Measurements from ENCODE around the gene UNC13C.

The UNC13C gene

GRCh38 chr15:54017959-54018358 is 39.7 kb downstream of the UNC13C start:
- DNase-seq (ENCODE audit: low read depth in 2 of 3, low spot score in 1 of 3): no peak

GRCh38 chr15:54026258-54026657 is 48.0 kb downstream of the UNC13C start:
- no peak for DNase-seq (ENCODE audit: low read depth in 2 of 3, low spot score in 1 of 3)

DNA sequence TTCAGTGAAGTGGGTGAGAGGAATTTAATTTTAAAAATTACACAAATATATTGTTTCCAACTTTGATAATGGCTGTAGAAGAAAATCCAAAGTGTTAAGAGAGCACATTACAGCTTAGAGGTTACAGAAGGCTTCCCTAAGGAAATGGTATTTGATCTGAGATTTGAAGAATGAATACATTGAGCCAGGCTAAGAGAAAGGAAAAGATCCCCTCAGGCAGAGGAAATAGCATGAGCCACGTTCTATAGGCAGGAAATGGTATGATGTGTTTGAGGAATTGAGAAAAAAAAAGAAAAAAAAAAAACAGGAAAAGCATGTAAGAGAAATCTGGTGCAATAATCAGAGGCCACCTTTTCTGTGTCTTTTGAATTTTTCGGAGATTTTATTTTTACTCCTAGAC is 48.6 kb downstream of the UNC13C start:
- no peak for DNase-seq (ENCODE audit: low read depth in 2 of 3, low spot score in 1 of 3)

GRCh38 chr15:54029081-54029480 is 50.8 kb downstream of the UNC13C start:
- DNase-seq (ENCODE audit: low read depth in 2 of 3, low spot score in 1 of 3): no peak

DNA sequence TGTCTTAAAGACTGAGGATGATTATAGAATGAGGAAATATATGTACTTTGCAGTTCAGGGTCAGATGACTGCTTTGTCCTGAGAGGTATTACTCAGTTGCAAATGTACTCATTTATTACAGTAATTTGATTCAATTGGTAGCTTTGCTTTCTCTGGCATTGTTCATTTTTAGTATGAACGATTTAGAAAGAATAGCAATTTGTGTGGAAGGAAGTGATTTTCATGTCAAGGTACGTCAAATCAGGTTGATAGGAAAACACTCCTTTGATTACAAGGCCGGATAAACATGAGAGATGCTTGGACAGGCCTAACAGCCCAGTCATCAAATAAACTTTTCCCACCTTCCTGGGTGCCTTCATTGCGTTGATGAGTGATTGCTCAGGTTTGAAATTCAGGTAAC is 53.8 kb downstream of the UNC13C start:
- DNase-seq (ENCODE audit: low read depth in 2 of 3, low spot score in 1 of 3): no peak

GRCh38 chr15:54033356-54033860 is 55.2 kb downstream of the UNC13C start:
- DNase-seq (ENCODE audit: low read depth in 2 of 3, low spot score in 1 of 3): no peak

DNA sequence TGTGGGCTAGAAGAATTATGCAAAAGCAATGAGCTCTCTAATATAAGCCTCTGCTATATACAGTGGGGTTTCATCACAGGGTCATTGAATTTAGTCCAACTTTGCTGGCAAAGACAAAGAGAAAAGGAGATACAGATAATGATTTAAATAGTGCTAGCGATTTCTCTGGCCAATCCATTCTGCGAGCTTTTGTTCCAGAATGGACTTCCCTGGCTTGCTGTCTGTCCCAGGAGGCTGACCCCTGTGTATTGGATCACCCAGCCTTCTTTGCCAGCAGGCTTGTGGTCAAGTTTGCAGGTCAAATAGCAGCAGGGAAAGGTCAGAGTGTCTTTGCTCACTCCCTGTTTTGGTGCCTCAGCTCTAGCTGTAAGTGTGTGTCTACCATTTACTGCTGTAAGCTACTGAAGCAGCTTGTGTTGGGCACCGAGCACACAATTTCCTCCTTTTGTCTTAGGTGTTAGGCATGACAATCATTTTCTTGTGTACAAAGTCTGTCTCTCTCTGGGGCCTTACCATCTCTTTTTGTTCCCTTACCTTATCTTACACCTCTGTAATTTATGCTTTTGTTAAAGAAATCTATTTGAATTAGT is 55.7 kb downstream of the UNC13C start:
- DNase-seq (ENCODE audit: low read depth in 2 of 3, low spot score in 1 of 3): no peak

GRCh38 chr15:54035616-54036015 is 57.4 kb downstream of the UNC13C start:
- DNase-seq (ENCODE audit: low read depth in 2 of 3, low spot score in 1 of 3): no peak

DNA sequence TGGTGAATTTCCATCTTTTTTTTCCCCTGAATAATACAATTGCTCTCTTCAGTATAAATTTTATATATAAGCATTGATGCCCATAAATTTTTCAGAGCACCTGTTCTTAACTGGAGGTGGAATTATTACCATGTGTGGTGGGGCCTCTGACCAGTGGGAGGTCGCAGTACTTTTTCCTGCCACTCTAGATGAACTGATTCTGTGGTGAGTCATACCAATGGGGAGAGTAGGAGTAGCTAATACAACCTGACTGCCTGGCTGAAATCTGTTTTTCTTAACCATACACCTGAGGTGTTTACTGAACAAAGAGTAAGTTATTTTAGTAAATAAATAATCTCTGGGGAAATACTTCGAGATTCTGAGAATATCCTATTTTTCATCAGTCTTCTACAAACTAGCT is 67.2 kb downstream of the UNC13C start:
- DNase-seq (ENCODE audit: low read depth in 2 of 3, low spot score in 1 of 3): no peak

DNA sequence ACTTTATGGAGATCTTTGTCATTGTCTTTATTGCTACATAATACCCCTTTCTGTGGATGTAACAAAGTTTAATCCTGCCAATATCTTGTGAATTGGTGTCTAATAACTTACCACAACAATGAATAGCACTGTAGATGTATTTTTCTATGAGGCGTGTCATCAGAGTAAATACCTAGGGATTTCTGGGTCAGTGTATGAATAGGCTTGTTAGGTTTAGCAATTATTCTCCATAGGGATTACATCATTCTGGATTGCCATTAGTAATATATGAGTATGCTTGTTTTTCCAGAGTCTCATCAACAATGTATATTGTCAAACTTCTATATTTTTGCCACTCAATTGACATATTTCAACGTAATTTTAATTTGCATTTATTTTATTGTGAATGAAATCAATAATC is 67.9 kb downstream of the UNC13C start:
- no peak for DNase-seq (ENCODE audit: low read depth in 2 of 3, low spot score in 1 of 3)

DNA sequence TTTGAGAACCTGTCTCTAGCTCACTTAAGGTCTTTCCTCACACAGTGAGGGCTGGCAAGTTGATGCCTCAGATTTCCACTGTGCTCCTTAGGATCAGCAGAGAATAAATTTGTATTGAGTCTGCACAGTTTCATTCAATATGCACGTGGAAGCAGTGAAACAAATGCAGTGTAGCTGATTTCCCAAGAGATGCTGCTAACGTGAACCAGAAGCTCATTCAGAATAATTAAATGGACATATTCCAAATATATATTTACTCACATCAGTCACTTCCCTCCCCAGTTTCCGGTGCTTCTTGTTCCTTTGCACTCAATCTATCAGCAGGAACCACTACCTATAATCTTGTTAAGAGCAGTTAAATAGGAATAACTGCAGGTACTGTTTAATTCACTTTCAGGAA is 86.1 kb downstream of the UNC13C start:
- DNase-seq (ENCODE audit: low read depth in 2 of 3, low spot score in 1 of 3): no peak

DNA sequence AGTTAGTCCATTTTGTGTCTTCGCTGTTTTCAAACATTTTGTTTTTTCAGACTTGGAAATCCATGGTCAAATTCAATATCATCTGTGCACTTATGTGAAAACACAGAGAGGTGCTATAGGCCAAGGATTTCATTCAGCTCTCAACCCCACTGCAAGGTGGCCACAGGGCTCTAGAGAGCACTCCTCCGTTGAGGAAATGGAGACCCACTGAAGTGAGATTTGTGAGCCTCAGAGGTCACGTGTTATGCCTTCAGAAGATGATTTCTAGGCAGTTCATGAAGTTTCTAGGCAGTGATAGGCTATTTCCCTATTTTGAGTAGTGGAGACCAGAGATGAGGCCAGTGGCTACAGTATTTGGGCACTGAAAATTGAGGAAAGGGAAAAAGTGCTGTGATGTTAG is 88.2 kb downstream of the UNC13C start:
- DNase-seq (ENCODE audit: low read depth in 2 of 3, low spot score in 1 of 3): no peak

- DNase-seq (ENCODE audit: low read depth in 2 of 3, low spot score in 1 of 3): no peak
These were observed 104.7 kb downstream of the UNC13C start for GRCh38 chr15:54082836-54083492.

DNA sequence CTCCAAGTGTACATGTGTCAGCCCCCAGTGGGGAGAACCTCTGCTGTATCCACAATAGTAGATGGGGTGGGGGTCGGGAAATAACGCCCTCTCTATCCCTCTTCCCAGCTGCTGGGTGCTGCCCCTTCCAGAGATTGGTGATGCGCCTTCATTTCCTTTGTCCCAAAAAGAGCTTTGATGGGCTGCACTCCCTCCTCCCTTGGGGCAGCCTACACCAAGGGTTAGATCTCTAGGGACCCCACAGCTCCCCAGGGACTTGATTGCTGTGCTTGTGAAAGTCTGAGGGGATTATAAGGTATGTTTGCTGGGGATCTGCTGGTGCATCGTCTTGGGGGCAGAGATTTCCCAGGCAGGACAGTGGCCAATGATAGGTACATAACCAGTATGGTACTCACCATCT is 105.3 kb downstream of the UNC13C start:
- no peak for DNase-seq (ENCODE audit: low read depth in 2 of 3, low spot score in 1 of 3)

DNA sequence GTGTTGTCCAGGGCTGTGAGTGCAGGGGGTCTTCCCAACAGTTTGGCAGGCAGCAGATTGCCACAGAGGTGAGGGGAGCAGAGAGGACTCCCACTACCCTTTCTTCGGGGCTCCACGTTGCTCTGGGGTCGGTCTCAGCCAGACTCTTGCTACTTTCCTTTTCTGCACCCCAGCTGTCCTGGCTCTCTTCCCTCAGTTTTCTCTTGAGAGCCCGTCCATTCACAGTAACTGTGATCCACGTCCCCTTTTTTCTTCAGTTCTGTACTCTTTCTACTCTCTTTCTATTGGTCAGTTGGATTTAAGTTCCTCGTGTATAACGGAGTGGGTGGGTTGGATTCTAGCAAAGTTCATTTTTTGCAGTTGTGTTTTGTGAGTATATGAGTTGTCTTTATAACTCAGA is 105.8 kb downstream of the UNC13C start:
- DNase-seq (ENCODE audit: low read depth in 2 of 3, low spot score in 1 of 3): no peak

DNA sequence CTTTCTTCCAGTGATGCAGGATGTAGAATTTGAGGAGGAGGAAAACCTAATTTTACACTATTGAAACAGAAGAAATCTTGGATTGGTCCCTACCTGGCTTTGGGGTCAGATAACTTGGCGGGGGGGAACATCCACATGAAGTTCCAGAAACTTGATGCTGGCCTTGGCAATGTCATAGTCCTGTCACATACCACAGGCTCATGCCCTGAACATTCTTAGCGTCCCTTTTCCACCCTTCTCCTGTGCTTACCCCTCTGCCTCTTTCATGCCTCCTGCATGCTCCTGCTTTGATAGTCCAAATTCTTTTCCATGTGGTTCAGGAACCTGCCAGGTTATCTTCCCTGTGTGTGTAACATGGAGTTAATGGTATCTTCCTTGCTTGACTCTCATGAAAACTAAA is 110.6 kb downstream of the UNC13C start:
- no peak for DNase-seq (ENCODE audit: low read depth in 2 of 3, low spot score in 1 of 3)

DNA sequence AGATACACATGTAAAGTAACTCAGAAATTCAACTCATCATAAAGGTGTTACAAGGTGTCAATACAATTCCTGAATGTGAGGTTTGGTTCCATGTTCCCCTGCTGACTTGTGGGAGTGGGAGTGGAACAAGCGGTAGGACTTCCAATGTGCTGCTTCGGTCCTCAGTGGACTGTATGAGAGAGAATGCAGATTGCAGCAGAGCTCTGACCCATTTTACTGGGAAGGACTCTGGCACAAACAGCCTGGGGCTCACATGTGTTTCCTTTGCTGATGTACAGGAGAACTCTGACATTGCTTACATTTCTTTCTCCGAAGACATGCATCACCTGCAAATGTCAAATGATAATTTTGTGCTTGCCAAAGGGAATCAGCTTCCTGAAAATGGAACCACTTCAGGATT is 111.5 kb downstream of the UNC13C start:
- no peak for DNase-seq (ENCODE audit: low read depth in 2 of 3, low spot score in 1 of 3)

DNA sequence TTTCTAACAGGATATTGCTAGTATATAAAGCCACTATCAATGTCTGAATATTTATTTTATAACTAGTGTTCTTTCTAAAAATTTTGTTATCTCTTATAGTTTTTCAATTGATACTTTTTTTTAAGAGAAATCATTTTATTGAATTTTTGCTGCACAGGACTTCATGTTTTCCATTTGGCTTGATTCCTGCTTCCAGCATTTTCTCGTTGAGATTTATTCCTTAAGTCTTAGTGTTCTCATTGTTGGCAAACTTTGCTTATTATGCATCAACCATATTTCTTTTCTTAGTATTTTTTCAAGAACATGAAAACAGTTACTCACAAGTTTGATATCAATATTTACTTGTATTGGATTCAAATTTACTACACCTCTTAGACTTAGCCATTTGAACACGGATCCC is 113.4 kb downstream of the UNC13C start:
- DNase-seq (ENCODE audit: low read depth in 2 of 3, low spot score in 1 of 3): no peak

DNA sequence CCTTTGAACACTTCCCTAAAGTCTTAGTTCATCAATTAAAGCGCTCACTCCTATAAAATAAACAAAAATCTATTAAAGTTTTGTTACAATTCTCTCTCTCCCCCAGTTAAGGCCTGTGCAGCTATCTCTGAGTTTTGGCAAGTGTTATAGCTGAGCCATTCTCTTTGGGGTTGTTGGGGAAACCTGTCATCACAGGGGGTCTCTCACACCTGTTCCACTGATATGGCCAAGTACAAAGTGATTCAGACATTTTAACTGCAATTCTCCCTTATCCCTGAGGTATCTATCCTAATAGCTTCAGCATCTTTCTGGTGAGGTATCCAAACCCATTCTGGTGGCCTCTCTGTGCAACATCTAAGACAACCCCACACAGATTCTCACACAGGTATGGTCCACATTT is 116.4 kb downstream of the UNC13C start:
- no peak for DNase-seq (ENCODE audit: low read depth in 2 of 3, low spot score in 1 of 3)

GRCh38 chr15:54097019-54097418 is 118.8 kb downstream of the UNC13C start:
- DNase-seq (ENCODE audit: low read depth in 2 of 3, low spot score in 1 of 3): no peak

DNA sequence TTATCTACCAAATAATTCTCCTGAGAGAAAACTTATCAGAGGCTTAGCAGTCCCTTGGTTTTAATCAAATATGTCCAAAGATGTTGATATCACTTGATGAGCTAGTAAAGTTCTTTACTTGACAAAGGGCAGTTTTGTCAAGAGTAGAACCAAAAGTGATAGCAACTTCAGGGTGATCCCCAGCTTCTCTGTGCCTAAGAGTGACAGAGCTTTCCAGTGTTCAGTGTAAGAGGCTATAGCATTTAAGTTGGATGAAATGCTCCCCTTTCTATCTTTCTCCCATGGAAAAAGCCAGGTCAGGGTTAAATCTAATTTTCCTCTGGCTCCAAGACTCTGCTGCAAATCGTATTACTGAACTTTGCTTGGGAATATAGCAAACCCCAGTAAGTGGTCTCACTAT is 120.8 kb downstream of the UNC13C start:
- no peak for DNase-seq (ENCODE audit: low read depth in 2 of 3, low spot score in 1 of 3)

- DNase-seq (ENCODE audit: low read depth in 2 of 3, low spot score in 1 of 3): no peak
These were observed 123.5 kb downstream of the UNC13C start for GRCh38 chr15:54101664-54102270.

GRCh38 chr15:54102704-54103103 is 124.5 kb downstream of the UNC13C start:
- no peak for DNase-seq (ENCODE audit: low read depth in 2 of 3, low spot score in 1 of 3)
